Left renal pelvis (tissue), 4 donors: ENCODE results near the gene SHISA9. TPM values are rescaled to one million over a fixed set of nuclear protein-coding genes. Genes with fewer than 3 reads are reported as not detected.
"Not testable (repeated sequence)": the region's sequence is repeated elsewhere in the genome, so short reads cannot be mapped to it uniquely, and the experiment has no call there.

Source experiments
- DNase-seq, 4 donors: peaks; one replicate each; pipeline ENCODE4 v3.0.0-alpha.2; 2013; ENCODE audit warnings: low read depth in 4 of 4, low spot score in 3 of 4
- polyA plus RNA-seq, 4 donors: library from polyadenylated mRNA; unstranded; fragments of 120-200 nt; gene quantifications; one replicate each; pipeline ENCODE4 v1.2.1, GENCODE V29; 2013; ENCODE audit not compliant: insufficient read length in 4 of 4

Gene SHISA9
- polyA plus RNA-seq, 4 donors = 1.1 to 5.7 (median 3.2) TPM

DNA sequence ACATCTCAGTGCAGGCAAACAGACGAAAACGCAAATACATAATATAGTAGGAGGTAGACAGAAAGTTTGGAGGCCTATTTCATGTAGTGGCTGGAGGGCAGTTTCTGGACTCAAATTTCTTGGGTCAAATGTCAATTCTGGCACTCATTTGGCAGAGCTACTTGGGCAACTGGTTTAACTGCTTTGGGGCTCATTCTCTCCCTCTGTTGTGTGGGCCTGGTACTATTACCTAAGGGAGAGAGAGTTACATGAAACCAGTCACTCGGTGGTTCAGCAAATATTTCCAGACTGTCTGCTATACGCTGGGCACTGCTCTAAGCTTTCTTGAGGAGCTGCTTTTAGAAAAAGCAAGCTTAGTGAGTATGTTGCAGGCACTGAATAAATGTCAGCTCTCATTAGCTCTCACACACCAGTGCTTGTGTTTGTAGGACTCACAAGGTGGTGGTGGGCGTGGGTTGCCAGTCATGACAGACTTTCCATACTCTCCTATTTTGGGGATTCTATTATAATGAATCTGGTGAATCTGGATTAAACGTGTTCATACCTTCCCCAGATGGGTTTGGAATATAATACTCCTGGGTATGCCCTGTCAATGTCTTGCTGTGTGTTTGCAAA lies 1.8 kb upstream of the SHISA9 start:
- DNase-seq = no peak

DNA sequence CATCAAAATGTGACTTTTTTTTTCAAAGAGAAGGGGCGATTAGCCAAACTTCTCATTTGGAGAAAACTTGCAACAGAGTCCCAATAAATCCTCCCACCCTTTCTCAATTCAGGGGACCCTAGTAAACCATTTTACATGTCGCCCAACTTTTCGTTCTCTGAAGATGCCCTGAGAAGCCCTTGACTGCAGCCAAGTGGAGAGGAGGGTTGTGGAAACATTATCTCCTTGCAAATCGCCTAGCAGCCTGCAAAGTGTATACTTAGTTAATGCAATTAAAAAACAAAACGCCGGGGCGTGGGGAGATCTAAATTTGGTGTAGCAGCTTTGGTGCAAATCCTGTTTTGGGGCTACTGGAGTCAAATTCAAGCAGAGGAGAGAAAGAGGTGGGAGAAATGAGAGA lies 1.2 kb upstream of the SHISA9 start:
- no peak for DNase-seq

DNA sequence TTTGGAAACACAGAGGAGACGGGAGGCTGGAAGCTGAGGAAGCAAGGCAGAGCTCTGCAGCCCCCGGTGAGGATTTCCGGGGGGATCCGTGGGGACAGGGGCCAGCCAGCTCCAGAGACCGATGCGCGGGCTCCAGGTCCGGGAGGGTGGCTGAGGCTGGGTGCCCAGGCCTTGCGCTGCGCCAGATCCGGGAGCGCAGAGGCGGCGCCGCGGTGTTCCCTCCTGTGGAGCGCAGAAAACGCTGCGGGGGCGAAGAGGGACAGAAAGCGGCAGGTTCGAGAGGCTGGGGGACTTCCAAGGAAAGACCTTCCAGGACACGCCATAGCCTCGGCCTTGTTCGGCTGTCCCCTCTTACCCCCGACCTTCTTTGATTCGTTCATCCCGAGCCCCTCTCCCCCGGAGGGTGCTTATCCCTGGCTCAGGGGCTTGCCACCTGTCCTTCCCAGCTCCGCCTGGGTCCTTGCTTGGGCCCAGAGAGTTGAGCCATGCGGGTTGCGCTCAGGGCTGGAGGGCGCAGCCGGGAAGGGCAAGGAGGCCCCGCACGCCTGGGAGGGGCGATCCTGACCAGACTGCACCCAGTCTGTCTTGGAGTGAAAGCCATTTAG lies 697 bp upstream of the SHISA9 start:
- no peak for DNase-seq

DNA sequence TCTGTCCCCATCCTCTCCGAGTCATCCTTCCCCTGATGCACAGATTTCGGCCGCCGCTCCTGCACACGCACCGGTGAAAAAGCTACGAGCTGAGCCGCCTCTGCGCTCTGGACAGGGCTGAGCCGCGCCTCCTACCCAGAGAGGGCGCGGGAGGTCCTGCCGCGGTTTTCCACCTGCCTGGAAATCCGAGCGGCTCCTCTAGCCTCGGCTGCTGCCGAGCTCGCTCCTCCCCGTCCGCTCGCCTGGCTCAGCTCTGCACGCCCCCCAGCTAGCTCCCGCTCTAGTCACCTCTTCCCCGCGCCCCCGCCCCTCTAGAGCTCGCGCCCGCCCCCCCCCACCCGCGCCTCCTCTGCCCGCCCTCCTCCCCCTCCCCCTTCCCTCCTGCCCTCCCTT lies 198 bp upstream of the SHISA9 start:
- no peak for DNase-seq

DNA sequence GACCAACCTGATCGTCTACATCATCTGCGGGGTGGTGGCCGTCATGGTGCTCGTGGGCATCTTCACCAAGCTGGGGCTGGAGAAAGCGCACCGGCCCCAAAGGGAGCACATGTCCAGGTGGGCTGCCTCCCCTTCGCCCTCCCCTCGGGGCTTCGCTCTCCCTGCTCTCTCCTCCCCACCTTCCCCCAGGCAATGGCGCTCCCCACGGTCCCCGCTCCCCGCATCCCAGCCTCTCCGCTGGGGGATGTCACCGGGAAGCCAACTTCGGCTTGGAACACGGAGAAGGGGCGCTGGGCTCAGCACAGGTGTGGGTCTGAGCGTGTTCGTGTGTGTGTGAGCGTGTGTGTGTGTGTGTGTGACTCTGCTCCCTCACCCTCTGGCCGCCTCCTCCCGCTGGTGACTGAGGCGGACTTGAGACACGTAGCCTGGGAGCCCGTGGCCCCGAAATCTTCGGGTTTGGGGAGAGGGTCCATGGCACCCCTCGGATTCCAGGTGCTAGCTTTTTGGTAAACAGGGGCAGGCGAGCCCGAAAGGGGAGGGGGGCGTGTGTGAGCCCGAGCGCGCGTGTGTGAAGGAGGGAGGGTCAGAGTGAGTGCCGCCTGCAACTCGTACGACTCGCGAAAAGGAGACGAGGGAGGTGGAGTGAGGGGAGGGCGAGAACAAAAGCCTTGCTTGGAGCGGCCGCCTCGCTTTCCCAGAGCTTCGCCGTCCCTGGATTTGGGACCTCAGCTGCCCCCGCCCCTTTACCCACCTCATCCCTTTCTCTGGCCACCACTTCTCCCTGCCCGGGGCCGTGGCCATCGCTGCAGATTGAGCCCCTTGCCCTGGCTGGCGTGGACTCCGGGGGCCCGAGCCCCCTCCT lies 1.3 kb downstream of the SHISA9 start:
- no peak for DNase-seq

DNA sequence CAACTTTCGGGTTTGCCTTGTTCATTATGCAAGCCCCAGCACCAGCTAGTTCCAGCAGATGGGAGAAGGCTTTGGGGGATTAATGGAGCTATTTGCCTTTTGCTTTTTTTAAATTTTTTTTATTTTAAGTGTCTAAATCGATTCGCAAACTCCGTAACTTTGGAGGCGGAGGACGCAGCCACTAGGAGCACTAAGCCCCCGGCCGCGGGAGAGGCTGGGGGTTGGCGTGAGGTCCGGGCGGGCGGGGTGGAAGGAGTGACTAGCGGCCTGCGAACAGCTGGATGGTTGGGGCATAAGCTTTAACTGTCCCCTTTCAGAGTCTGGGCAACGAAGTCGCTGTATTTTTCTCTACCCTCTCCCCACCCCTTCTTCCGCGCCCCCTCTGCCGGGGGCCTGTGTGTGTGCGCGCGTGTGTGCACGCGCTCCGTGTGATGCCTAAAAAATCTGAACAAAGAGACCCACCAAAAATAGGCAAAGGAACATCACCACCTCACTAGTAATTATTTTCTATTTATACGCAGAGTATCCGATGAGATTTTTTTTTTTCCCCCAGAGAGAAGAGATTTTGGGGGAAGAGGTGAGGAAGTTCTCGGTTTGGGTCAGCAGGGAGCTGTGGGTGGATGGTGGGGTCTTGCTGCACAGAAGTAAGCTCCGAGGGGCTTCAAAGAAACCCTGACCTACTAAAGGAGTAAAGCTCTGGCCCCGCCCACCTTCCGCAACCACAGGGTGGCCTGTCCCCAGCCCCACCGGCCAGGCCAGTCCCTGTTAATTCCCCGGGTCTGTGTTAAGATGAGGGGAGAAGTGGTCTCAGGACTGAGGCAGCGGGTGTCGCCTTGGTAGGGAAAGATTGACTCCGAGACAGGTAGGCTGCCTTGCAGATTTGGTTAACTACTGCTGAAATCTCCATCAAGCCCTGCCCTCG lies 2.3 kb downstream of the SHISA9 start:
- no peak for DNase-seq

DNA sequence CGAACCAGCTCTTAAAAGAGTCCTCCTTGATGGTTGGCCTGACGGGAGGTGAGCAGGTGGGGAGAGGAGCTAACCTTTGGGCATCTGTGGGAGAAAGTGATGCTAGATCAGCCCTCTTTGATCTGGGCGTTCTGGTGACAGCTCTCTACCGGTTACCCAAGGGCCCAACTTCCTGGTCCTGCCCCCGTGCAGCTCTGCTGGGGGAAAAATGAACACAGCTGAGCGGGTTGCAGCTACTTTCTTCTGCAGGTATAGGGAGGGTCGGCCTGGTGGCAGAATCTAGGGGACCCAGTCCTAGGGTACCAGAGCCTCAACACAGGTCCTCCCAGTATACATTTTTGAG lies 2.9 kb downstream of the SHISA9 start:
- no peak for DNase-seq

DNA sequence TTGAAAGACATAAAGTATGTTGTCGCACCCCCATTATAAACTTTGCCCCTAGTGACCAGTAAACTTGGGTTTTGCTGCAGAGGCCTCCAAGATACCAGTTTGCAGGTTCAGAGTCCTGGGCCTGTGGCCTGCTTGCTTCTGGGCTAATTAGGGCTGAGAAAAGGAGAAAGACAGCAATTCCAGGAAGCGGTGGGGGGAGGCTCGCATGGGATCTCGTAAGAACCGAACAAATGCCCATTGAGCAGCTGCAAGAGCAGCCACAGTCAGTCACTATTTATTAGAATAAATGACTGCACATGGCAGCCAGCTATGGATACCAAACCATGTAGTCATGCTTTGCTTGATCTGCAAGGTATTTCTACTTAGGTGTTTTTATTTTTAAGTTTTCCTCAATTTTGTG lies 4.9 kb downstream of the SHISA9 start:
- DNase-seq = no peak

DNA sequence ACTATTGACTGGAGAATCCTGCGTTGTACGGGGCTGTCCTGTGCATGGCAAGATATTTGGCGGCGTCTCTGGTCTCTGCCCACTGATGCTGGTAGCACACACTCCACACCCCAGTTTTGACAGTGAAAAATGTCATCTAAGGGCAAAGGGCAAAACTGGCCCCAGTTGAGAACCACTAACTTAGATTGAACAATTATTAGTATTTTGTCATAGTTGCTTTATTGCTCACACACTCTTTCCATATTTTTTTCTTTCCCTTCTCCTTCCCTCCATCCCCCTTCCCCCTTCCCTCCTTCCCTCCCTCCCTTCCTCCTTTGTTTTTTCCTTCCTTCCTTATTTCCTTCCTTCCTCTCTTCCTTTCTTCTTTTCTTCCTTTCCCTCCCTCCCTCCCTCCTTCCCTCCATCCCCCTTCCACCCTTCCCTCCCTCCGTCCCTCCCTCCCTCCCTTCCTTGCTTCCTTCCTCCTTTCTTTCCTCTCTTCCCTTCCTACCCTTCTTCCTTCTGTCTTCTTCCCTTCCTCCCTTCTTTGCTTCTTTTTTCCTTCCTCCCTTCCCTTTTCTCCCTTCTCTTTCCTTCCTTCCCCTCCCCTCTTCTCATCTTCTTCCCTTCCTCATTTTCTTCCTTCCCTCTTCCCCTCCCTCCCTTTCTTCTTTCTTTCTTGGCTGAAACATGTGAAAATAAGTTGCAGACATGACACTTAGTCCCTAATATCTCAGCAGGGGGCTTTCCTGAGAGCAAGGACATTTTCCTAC lies 5.5 kb downstream of the SHISA9 start:
- no peak for DNase-seq

DNA sequence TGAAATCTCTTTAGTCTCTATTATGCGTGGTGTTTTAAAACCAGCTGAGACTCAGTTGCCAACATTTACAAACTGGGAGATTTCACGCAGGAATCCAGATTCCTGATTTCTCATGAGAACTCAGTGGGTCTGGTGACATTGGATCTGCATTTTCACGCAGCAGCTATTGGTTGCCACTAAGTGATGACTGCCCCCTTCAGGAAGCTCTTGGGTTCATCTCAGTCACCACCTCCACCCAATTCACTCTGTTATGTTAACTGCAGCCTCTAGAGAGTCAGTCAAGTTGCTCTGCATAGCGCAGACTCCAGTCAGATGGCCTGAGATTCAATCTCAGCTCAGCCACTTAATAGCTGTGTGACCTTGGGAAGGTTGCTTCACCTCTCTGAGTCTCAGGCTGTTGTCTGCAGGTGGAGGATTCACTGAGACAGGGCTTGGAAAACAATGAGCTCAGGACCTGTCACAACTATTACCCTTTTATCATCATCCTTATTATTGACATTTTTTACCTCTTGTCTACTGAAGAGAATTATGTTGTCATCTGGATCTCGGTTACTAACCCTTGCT lies 6.4 kb downstream of the SHISA9 start:
- no peak for DNase-seq

DNA sequence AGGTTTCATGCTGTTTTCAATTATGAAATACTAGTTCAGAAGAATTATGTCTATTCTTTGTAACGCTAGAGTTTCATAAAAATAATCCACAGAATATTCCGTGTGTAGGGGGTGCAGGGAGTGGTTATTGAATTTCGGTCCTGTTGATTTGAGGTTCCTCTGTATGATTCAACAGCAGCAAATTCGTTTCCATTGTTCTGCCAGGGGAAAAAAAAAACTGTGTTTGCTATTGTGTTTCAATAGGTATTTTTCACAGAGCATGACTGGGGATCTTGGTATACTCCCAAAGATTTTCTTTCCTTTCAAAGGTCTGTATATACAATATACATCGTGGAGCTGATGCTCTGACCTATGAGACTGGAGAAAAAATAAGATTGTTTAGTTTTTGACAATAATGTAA lies 15.8 kb downstream of the SHISA9 start:
- DNase-seq = no peak

DNA sequence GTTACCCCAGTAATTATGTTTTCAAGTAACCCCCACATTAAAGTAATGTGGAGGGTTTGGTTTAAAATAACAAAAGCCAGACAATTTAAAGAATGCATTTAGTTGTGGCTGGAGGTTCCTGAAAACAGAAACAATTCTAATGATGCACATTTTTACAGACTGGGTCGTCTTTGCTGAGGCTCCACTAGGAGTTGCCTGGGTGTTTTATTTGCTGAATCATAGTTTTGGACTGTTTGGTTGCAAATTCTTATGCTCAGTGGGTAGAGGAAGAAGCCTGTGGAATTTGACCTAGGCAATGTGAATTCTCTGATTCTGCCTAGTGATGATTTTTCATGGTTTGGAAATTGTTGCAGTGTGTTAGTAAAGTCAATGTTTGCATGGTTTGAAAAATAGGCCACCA lies 16.3 kb downstream of the SHISA9 start:
- no peak for DNase-seq

DNA sequence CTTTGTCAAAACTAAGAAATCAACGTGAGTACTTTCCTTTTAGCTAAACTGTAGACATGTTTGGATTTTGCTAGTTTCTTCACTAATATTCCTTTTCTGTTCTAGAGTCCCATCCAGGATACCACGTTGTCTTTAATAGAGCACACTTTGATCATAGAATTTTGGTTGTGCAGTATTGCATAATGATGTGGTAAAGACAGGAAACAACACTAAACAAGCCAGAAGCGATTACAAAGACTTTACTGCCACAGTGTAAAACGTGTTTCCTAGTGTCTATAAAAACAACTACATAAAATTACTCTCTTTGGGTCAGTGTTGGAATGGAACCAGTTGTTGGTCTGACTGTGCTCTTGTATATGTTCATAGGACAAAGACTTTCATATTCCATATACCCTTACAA lies 19.3 kb downstream of the SHISA9 start:
- DNase-seq = no peak

DNA sequence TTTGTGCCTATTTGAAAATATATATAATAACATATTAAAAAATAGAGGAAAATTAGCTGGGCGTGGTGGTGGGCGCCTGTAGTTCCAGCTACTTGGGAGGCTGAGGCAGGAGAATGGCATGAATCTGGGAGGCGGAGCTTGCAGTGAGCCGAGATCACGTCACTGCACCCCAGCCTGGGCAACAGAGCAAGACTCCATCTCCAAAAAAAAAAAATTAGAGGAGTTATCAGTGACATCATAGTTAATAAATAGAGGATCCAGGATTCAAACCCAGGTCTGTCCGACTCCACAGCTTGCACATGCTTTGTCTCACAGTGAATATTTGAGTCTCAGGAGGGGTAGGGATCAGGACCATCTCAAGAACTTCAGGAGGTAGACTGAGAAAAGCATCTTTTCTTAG lies 22.2 kb downstream of the SHISA9 start:
- DNase-seq = not testable (repeated sequence)

DNA sequence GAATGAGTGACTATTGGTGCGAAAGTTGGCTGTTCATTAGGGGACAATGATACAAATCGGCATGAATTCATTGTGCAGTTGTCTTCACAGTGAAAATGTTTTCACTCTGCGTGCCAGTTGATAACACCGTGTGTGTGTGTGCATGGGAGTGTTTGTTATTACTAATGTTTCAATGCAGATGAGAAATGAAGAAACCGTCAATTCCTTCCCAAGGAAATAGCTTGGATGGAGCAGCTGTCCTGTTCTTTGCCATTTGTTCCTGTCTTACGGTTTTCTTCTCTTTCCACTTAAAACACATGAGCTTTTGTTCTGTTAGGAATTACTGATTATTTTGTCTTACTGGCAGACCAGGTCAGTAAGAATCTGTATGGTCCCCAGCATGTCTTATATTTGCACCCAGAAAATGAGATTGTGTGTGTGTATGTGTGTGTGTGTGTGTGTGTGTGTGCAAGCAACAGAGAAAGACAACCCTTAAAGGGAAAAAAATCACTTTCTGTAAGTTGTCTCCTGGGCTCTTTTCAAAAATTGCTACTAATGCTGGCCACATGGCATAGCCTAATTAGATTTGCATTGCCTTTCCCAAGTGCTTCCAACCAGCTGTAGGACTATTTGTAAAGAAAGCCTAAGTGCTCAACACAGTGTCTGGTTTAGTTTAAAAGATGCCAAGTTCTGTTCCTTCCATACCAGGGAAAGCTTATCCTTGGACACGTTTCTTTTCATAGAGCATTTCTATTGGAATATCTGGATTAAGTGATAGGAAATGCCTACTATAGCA lies 23.8 kb downstream of the SHISA9 start:
- DNase-seq = no peak

DNA sequence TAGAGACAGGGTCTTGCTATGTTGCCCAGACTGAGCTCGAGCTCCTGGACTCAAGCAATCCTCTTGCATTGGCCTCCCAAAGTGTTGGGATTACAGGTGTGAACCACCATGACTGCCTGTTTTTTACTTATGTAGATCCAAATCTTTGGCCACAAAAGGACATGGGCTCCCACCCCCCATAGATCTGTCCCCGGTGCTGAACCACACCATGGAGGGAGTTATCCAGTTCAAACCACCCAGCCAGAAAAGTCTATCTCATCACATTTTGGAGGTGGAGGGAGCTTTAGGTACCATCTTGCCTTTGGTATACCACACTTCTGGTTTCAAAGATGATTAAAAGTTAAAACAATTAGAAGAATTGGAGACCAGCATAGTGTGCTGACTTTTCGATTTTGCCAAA lies 26.2 kb downstream of the SHISA9 start:
- DNase-seq = no peak

DNA sequence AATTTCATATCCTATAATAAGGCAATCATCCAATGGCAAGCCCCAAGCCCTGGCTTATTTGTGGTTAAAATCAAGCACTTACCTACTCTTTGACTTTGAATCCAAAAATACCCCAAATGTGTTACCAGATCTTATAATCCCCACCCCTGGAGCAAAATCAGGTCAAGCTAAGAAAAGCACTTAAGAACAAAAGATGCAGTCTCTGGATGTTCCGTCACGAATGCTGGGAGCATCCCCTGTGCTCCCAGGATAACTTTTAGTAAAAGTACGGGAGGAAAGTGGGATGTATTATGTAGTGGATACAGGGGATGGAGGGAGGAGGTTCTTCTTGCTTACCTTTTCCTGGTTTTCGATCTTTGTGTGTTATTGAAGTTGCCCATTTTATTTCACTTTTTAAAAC lies 29.5 kb downstream of the SHISA9 start:
- no peak for DNase-seq

DNA sequence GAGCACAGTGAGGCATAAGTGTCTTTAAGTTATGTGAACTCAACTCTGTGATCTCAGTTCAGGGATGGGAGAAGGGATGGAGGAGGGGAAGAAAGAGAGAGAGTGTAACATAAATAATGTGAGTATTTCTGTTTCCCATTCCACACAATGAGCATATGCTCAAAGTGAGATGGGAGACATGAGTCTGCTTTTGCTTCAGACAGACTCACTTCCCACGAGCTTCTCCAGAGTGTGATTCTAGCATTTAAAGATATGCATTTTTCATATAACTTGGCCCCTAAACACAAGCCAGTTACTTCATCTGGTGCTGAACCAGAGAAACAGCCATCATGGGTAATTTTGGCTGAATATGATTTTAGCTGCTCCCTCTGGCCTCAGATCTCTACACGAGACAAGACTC lies 35.0 kb downstream of the SHISA9 start:
- DNase-seq = no peak

DNA sequence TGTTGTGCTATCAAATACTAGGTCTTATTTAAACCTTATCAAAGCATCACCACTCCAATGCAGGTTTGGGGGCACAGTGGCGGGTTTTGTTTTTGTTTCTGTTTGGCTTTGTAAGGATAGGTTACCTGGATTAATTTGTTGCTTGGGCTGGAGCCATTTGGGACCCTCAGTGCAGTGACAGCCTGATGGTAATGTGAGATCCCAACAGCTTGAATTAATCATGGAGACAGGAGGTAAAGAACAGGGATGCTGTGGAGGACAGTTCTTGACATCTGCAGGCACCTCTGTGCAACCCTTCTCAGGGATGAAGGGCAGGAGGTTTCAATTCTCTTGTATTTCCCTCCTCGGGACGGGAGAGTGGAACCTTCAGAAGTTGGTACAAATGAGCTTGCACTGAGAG lies 40.5 kb downstream of the SHISA9 start:
- no peak for DNase-seq
